Keratinocyte (primary cell): ENCODE results near the gene P4HA1. TPM values are rescaled to one million over a fixed set of nuclear protein-coding genes. Genes with fewer than 3 reads are reported as not detected.

Experiments
- DNase-seq: peaks from one replicate; pipeline ENCODE4 v3.0.0-alpha.2; 2011; ENCODE audit warnings: low read depth, missing footprints, low spot score
- FAIRE-seq: peaks from 2 replicates; lab custom pipeline; 2011; peaks lifted over from hg19 to GRCh38; lab: Jason Lieb, UNC
- H2AFZ ChIP-seq: 2 replicates; pipeline ENCODE4 v1.6.0; 2012; ENCODE audit warnings: low read length, control low read depth, inconsistent platforms; ENCODE audit not compliant: control insufficient read depth
- H3K27ac ChIP-seq: 2 replicates; pipeline ENCODE4 v1.5.1; 2011; ENCODE audit warnings: low read length; ENCODE audit not compliant: control insufficient read depth, insufficient read depth
- H3K27me3 ChIP-seq: 3 replicates; pipeline ENCODE4 v1.6.0; 2011; ENCODE audit warnings: low read length; ENCODE audit not compliant: control insufficient read depth, insufficient read depth; ENCODE audit errors: extremely low read depth
- H3K36me3 ChIP-seq, 2 experiments: 2 replicates in 1 of 2; 3 replicates in 1 of 2; pipeline ENCODE4 v1.5.1; 2011; ENCODE audit warnings: low read length in 2 of 2, mild to moderate bottlenecking in 1 of 2; ENCODE audit not compliant: control insufficient read depth in 2 of 2, insufficient read depth in 2 of 2; ENCODE audit errors: extremely low read depth in 1 of 2
- H3K4me1 ChIP-seq: 3 replicates; pipeline ENCODE4 v1.5.1; 2011; ENCODE audit warnings: low read length; ENCODE audit not compliant: control insufficient read depth, insufficient read depth; ENCODE audit errors: extremely low read depth
- H3K4me2 ChIP-seq: 3 replicates; pipeline ENCODE4 v1.6.0; 2011; ENCODE audit warnings: low read depth, low read length; ENCODE audit not compliant: control insufficient read depth, insufficient read depth; ENCODE audit errors: extremely low read depth
- H3K4me3 ChIP-seq, 3 experiments: fragments of 200-600 bp in 1 of 3; sonication (generic) in 1 of 3; 2 replicates in 2 of 3; 3 replicates in 1 of 3; pipeline ENCODE4 v1.5.1; 2011 to 2016; ENCODE audit warnings: low read length in 3 of 3, mild to moderate bottlenecking in 3 of 3, control low read depth in 2 of 3, inconsistent platforms in 1 of 3, low read depth in 1 of 3, mixed read lengths in 1 of 3, mixed run types in 1 of 3, moderate library complexity in 1 of 3; ENCODE audit not compliant: control insufficient read depth in 2 of 3, insufficient read depth in 2 of 3; ENCODE audit errors: extremely low read depth in 1 of 3
- H3K79me2 ChIP-seq: 2 replicates; pipeline ENCODE4 v1.6.0; 2012; ENCODE audit warnings: low read length; ENCODE audit not compliant: control insufficient read depth, insufficient read depth
- H3K9ac ChIP-seq: 3 replicates; pipeline ENCODE4 v1.6.0; 2011; ENCODE audit warnings: low read length; ENCODE audit not compliant: control insufficient read depth, insufficient read depth; ENCODE audit errors: extremely low read depth
- H3K9me1 ChIP-seq: 3 replicates; pipeline ENCODE4 v1.6.0; 2011; ENCODE audit warnings: low read length; ENCODE audit not compliant: control insufficient read depth, insufficient read depth; ENCODE audit errors: extremely low read depth
- H3K9me3 ChIP-seq: 2 replicates; pipeline ENCODE4 v1.5.1; 2012; ENCODE audit warnings: low read depth, low read length; ENCODE audit not compliant: control insufficient read depth
- H4K20me1 ChIP-seq: 3 replicates; pipeline ENCODE4 v1.6.0; 2011; ENCODE audit warnings: low read length; ENCODE audit not compliant: control insufficient read depth, insufficient read depth; ENCODE audit errors: extremely low read depth
- CTCF ChIP-seq, 3 experiments: IDR thresholded peaks in 1 of 3; conservative IDR thresholded peaks in 1 of 3; optimal IDR thresholded peaks in 1 of 3; 2 replicates in 2 of 3; 3 replicates in 1 of 3; pipeline versions ENCODE3 to v1.5.1; 2011; ENCODE audit warnings: low read length in 3 of 3, mild to moderate bottlenecking in 3 of 3, moderate library complexity in 2 of 3, control low read depth in 1 of 3, inconsistent platforms in 1 of 3; ENCODE audit not compliant: insufficient read depth in 2 of 3; ENCODE audit errors: extremely low read depth in 1 of 3
- EZH2 ChIP-seq: IDR thresholded peaks from one replicate; pipeline ENCODE4 v1.6.1; 2012; ENCODE audit warnings: inconsistent platforms, mild to moderate bottlenecking, low read length, moderate library complexity
- dilution Hi-C: fragments of 300-500 bp; cut with MboI; formaldehyde crosslinking; loops from one replicate; pipeline ENCODE4 v1.7.0; 2020; ENCODE audit warnings: low sequenced_read_pairs; ENCODE audit not compliant: extremely low pct_ligation_motif_present
- polyA plus RNA-seq, 5 experiments: library from polyadenylated mRNA; depleted of rRNA in 3 of 5; stranded (reverse) in 3 of 5; stranded (forward) in 1 of 5; unstranded in 1 of 5; fragments of >200 nt; gene quantifications; 1 replicate in 1 of 5; 2 replicates in 3 of 5; 3 replicates in 1 of 5; pipeline versions ENCODE4 v1.2.1 to v1.2.3, GENCODE V29; 2011 to 2012; ENCODE audit warnings: missing spikeins in 2 of 5, low read depth in 1 of 5, low replicate concordance in 1 of 5

The P4HA1 gene
- polyA plus RNA-seq, 1 donor (not counting 4 experiments of a cell fraction or from before 2014, with no cell fraction given) = 67.4 TPM

- dilution Hi-C loops = no loop called here
Observed at GRCh38 chr10:73139251-73139650, 42.6 kb upstream of the P4HA1 start.

GRCh38 chr10:73136627-73137026, 40.0 kb upstream of the P4HA1 start:
- no peak overlapping the region for H3K4me3 ChIP-seq
- no peak for TF ChIP-seq EZH2
- TF ChIP-seq CTCF (optimal IDR thresholded peaks at IDR 0.05 in 1 of 3, IDR thresholded peaks at IDR 0.05 in 1 of 3, conservative IDR thresholded peaks at IDR 0.05 in 1 of 3; ENCODE audit: extremely low read depth in 1 of 3, insufficient read depth in 2 of 3, low read length in 3 of 3) = no peak
- no peak for FAIRE-seq
- H3K27ac ChIP-seq = no peak overlapping the region
- no peaks in the 10 kb centered on the region for H3K9me3 ChIP-seq
- no peaks in the 10 kb centered on the region for H4K20me1 ChIP-seq
- H3K9ac ChIP-seq = no peak overlapping the region
- H2AFZ ChIP-seq = no peak overlapping the region
- H3K4me2 ChIP-seq = no peak overlapping the region
- peaks cover 10 to 14% of the 10 kb centered on the region in 2 experiments for H3K36me3 ChIP-seq
- H3K79me2 ChIP-seq = no peaks in the 10 kb centered on the region
- no peaks in the 10 kb centered on the region for H3K9me1 ChIP-seq
- H3K27me3 ChIP-seq = no peaks in the 10 kb centered on the region
- dilution Hi-C loops = no loop called here
- DNase-seq = no peak
- peaks cover 4% of the 10 kb centered on the region for H3K4me1 ChIP-seq

More at GRCh38 chr10:73139251-73139650, 42.6 kb upstream of the P4HA1 start:
- no peaks in the 10 kb centered on the region for H3K9me3 ChIP-seq
- no peaks in the 10 kb centered on the region for H3K79me2 ChIP-seq
- no peaks in the 10 kb centered on the region for H4K20me1 ChIP-seq
- H3K9ac ChIP-seq = no peak overlapping the region
- no peaks in the 10 kb centered on the region for H3K4me1 ChIP-seq
- H3K4me2 ChIP-seq = no peak overlapping the region
- no peak for DNase-seq
- H3K36me3 ChIP-seq = peaks cover 8 to 14% of the 10 kb centered on the region in 2 experiments
- no peak overlapping the region for H3K27ac ChIP-seq
- H3K27me3 ChIP-seq = no peaks in the 10 kb centered on the region
- no peak overlapping the region for H3K4me3 ChIP-seq
- no peak for FAIRE-seq
- TF ChIP-seq EZH2 = no peak
- TF ChIP-seq CTCF (optimal IDR thresholded peaks at IDR 0.05 in 1 of 3, IDR thresholded peaks at IDR 0.05 in 1 of 3, conservative IDR thresholded peaks at IDR 0.05 in 1 of 3; ENCODE audit: extremely low read depth in 1 of 3, insufficient read depth in 2 of 3, low read length in 3 of 3) = no peak
- no peak overlapping the region for H2AFZ ChIP-seq
- H3K9me1 ChIP-seq = no peaks in the 10 kb centered on the region
